Neural cell (in vitro differentiated cells): ENCODE data around the gene RAB11FIP5. TPM values are rescaled to one million over a fixed set of nuclear protein-coding genes. Genes with fewer than 3 reads are reported as not detected.

Experiments used
- H2AFZ ChIP-seq: fragments of 200-600, 300-800 bp; sonication (generic), shearing (Covaris generic); 2 replicates; pipeline ENCODE4 v1.6.0; 2014; ENCODE audit warnings: low read depth, mild to moderate bottlenecking, antibody characterized with exemption, low read length, moderate library complexity
- H3F3A ChIP-seq: fragments of 200-600 bp; shearing (Covaris generic); 2 replicates; pipeline ENCODE4 v1.6.1; 2016; ENCODE audit warnings: mild to moderate bottlenecking, moderate library complexity, mixed read lengths, antibody characterized with exemption, low read length; ENCODE audit not compliant: insufficient read depth, poor library complexity, severe bottlenecking
- H3K27ac ChIP-seq: fragments of 200-600, 300-800 bp; sonication (generic), shearing (Covaris generic); 2 replicates; pipeline ENCODE4 v1.5.1; 2014; ENCODE audit warnings: mild to moderate bottlenecking, low read length, moderate library complexity
- H3K27me3 ChIP-seq: fragments of 300-800, 200-600 bp; sonication (generic), shearing (Covaris generic); 2 replicates; pipeline ENCODE4 v1.6.0; 2014; ENCODE audit warnings: mild to moderate bottlenecking, low read depth, low read length, moderate library complexity; ENCODE audit not compliant: insufficient read depth
- H3K36me3 ChIP-seq: fragments of 300-800, 200-600 bp; sonication (generic), shearing (Covaris generic); 2 replicates; pipeline ENCODE4 v1.5.1; 2014; ENCODE audit warnings: mild to moderate bottlenecking, antibody characterized with exemption, low read length, moderate library complexity; ENCODE audit not compliant: insufficient read depth
- H3K4me2 ChIP-seq: fragments of 300-800, 200-600 bp; sonication (generic), shearing (Covaris generic); 2 replicates; pipeline ENCODE4 v1.6.0; 2014; ENCODE audit warnings: mild to moderate bottlenecking, low read length
- H3K4me3 ChIP-seq: fragments of 300-800, 200-600 bp; sonication (generic), shearing (Covaris generic); 2 replicates; pipeline ENCODE4 v1.5.1; 2014; ENCODE audit warnings: mild to moderate bottlenecking, low read length, moderate library complexity
- H3K79me2 ChIP-seq: fragments of 200-600 bp; shearing (Covaris generic); replicated peaks from 2 replicates; pipeline ENCODE4 v1.6.0; 2014; ENCODE audit warnings: mild to moderate bottlenecking, low read length, moderate library complexity; ENCODE audit not compliant: insufficient read depth
- H3K9ac ChIP-seq: fragments of 300-800, 200-600 bp; sonication (generic), shearing (Covaris generic); 2 replicates; pipeline ENCODE4 v1.6.1; 2016; ENCODE audit warnings: mild to moderate bottlenecking, low read length, mixed read lengths
- H3K9me2 ChIP-seq: fragments of 200-600 bp; shearing (Covaris generic); 2 replicates; pipeline ENCODE4 v1.6.1; 2016; ENCODE audit warnings: mild to moderate bottlenecking, low read length, mixed read lengths; ENCODE audit not compliant: insufficient read depth
- H3K9me3 ChIP-seq: fragments of 200-600, 300-800 bp; sonication (generic), shearing (Covaris generic); 2 replicates; pipeline ENCODE4 v1.6.1; 2016; ENCODE audit warnings: mild to moderate bottlenecking, mixed run types, low read length, moderate library complexity, mixed read lengths
- H4K20me1 ChIP-seq: fragments of 200-600 bp; shearing (Covaris generic); 2 replicates; pipeline ENCODE4 v1.6.1; 2016; ENCODE audit warnings: mild to moderate bottlenecking, mixed run types; ENCODE audit not compliant: insufficient read depth
- EP300 ChIP-seq: fragments of 450-650 bp; conservative IDR thresholded peaks from 2 replicates; pipeline ENCODE4 v1.6.1; 2014; ENCODE audit warnings: antibody characterized with exemption, mild to moderate bottlenecking, moderate library complexity; ENCODE audit not compliant: poor library complexity, severe bottlenecking
- EZH2 ChIP-seq: fragments of 200-600, 300-800 bp; shearing (Covaris generic), sonication (generic); IDR thresholded peaks from 2 replicates; pipeline ENCODE4 v1.6.1; 2014; ENCODE audit warnings: antibody characterized with exemption, low read length, borderline replicate concordance, mild to moderate bottlenecking; ENCODE audit not compliant: insufficient read depth, poor library complexity, severe bottlenecking
- RAD21 ChIP-seq: fragments of 450-650 bp; conservative IDR thresholded peaks from 2 replicates; pipeline ENCODE4 v1.6.1; 2014; ENCODE audit warnings: antibody characterized with exemption, mild to moderate bottlenecking, moderate library complexity
- SMC3 ChIP-seq: fragments of 450-650 bp; conservative IDR thresholded peaks from 2 replicates; pipeline ENCODE4 v1.6.1; 2014; ENCODE audit warnings: antibody characterized with exemption, mild to moderate bottlenecking, moderate library complexity; ENCODE audit not compliant: poor library complexity
- TAF1 ChIP-seq: IDR thresholded peaks from 2 replicates; pipeline ENCODE4 v1.6.1; 2012; ENCODE audit warnings: low read depth
- polyA plus RNA-seq: library from polyadenylated mRNA; depleted of rRNA; stranded (reverse); fragments of >200 nt; gene quantifications from 2 replicates; pipeline ENCODE4 v1.2.3, GENCODE V29; 2014
- TF ChIP-seq, protein P1 (sequence below): IDR thresholded peaks from 2 replicates; pipeline ENCODE4 v1.6.1; 2012; ENCODE audit warnings: borderline replicate concordance
- TF ChIP-seq, protein P2 (sequence below): fragments of 450-650 bp; IDR thresholded peaks from 2 replicates; pipeline ENCODE4 v1.5.1; 2014; ENCODE audit warnings: antibody characterized with exemption, mild to moderate bottlenecking, moderate library complexity; ENCODE audit not compliant: poor library complexity, severe bottlenecking

Gene RAB11FIP5
- polyA plus RNA-seq, 1 donor from 2014 or later, result 2.6 TPM

DNA sequence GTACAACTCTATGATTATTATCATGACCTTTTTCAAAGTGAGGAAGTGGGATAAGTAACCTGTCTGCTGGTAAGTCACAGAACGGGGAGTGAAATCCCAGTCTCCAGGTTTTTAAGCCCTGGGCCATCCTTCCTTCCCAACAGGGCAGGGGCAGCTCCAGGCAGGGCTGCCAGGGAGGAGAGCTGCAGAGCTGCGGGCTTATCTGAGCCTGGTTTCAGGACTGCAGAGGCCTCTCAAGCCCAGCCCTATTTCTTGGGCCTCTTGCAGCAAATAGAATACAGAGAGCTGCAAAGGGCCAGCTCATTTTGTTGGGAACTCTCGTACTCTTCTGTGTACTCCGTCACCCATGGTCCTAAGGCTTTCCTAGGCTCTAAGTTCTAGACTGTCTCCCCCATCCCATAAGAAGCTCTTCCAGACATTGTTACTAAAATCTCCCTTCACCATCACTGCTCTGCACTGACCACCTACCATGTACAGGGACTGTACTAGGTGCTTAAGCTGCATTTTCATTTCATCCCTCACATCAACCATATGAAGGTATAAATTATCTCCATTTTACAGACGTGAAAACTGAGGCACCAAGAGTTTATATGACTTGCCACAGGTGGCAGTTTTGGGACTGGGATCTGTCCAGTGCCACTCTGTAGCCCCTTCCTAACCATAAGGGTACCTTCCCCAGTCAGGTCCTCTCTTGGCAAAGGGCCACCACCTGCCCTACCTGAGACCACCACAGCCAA is 3.1 kb downstream of the RAB11FIP5 start:
- no peak overlapping the region for H3K9ac ChIP-seq
- no peak overlapping the region for H3K27ac ChIP-seq

DNA sequence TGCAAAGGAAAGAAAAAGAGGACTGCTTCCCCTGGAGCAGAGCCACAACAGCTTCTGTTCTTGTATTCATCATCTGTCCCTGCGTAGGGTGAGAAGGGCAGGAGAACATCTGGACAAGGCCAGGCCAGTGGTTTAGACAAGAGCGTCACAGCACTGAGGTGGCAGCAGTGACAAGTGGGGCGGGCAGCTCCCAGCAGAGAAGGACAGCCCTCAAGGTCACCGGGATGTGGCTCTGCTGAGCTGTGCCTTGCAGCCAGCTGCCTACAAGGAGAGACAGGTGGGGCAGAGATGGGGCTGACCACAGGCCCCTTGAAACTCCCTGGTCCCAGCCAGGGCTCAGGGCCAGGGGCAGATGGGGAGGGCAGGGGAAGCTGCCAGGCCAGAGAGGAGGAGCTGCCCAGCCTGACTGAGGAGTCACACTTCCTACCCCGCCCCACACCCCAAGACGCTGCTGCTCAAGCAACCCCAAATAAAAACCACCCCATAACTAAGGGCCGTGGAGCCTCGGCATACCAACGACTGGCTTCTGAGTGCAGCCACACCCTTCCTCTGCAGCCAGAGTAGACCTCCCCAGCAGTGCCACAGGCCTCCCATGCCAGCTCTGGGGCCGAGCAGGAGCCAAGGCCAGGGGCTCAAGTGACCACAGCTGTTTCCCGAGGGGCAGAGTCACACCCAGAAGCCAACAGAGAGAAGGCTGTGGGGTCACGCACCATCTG is 5.4 kb downstream of the RAB11FIP5 start:
- Histone ChIP-seq H3K9ac (no peak overlapping the region), H3F3A (no peaks in the 10 kb centered on the region), H4K20me1 (no peaks in the 10 kb centered on the region), H3K9me3 (no peaks in the 10 kb centered on the region), H3K27me3 (peaks cover 14% of the 10 kb centered on the region), H3K4me3 (no peak overlapping the region), H2AFZ (no peak overlapping the region), H3K79me2 (peaks cover 8% of the 10 kb centered on the region), H3K9me2 (no peaks in the 10 kb centered on the region), H3K36me3 (no peaks in the 10 kb centered on the region), H3K4me2 (no peak overlapping the region), H3K27ac (no peak overlapping the region)
- no peak for TF ChIP-seq TAF1
- TF ChIP-seq RAD21, result no peak
- no peak for TF ChIP-seq EP300
- no peak for TF ChIP-seq SMC3
- TF ChIP-seq, protein P1, sequence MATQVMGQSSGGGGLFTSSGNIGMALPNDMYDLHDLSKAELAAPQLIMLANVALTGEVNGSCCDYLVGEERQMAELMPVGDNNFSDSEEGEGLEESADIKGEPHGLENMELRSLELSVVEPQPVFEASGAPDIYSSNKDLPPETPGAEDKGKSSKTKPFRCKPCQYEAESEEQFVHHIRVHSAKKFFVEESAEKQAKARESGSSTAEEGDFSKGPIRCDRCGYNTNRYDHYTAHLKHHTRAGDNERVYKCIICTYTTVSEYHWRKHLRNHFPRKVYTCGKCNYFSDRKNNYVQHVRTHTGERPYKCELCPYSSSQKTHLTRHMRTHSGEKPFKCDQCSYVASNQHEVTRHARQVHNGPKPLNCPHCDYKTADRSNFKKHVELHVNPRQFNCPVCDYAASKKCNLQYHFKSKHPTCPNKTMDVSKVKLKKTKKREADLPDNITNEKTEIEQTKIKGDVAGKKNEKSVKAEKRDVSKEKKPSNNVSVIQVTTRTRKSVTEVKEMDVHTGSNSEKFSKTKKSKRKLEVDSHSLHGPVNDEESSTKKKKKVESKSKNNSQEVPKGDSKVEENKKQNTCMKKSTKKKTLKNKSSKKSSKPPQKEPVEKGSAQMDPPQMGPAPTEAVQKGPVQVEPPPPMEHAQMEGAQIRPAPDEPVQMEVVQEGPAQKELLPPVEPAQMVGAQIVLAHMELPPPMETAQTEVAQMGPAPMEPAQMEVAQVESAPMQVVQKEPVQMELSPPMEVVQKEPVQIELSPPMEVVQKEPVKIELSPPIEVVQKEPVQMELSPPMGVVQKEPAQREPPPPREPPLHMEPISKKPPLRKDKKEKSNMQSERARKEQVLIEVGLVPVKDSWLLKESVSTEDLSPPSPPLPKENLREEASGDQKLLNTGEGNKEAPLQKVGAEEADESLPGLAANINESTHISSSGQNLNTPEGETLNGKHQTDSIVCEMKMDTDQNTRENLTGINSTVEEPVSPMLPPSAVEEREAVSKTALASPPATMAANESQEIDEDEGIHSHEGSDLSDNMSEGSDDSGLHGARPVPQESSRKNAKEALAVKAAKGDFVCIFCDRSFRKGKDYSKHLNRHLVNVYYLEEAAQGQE, result no peak
- TF ChIP-seq, protein P2, sequence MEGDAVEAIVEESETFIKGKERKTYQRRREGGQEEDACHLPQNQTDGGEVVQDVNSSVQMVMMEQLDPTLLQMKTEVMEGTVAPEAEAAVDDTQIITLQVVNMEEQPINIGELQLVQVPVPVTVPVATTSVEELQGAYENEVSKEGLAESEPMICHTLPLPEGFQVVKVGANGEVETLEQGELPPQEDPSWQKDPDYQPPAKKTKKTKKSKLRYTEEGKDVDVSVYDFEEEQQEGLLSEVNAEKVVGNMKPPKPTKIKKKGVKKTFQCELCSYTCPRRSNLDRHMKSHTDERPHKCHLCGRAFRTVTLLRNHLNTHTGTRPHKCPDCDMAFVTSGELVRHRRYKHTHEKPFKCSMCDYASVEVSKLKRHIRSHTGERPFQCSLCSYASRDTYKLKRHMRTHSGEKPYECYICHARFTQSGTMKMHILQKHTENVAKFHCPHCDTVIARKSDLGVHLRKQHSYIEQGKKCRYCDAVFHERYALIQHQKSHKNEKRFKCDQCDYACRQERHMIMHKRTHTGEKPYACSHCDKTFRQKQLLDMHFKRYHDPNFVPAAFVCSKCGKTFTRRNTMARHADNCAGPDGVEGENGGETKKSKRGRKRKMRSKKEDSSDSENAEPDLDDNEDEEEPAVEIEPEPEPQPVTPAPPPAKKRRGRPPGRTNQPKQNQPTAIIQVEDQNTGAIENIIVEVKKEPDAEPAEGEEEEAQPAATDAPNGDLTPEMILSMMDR, result no peak
- TF ChIP-seq EZH2, result no peak

More for the DNA sequence above, 3.1 kb downstream of the RAB11FIP5 start:
- H4K20me1 ChIP-seq, result no peaks in the 10 kb centered on the region
- H2AFZ ChIP-seq, result no peak overlapping the region
- no peaks in the 10 kb centered on the region for H3K9me2 ChIP-seq
- no peak for TF ChIP-seq SMC3
- H3K9me3 ChIP-seq, result no peaks in the 10 kb centered on the region
- peaks cover 8% of the 10 kb centered on the region for H3K79me2 ChIP-seq
- H3K4me2 ChIP-seq, result no peak overlapping the region
- H3K36me3 ChIP-seq, result no peaks in the 10 kb centered on the region
- H3K4me3 ChIP-seq, result no peak overlapping the region
- H3K27me3 ChIP-seq, result peaks cover 14% of the 10 kb centered on the region
- H3F3A ChIP-seq, result no peaks in the 10 kb centered on the region
